Tibial artery (tissue), 4 donors: ENCODE data around the gene SPRR2B.
"Not testable (repeated sequence)": the region's sequence is repeated elsewhere in the genome, so short reads cannot be mapped to it uniquely, and the experiment has no call there.

Source experiments
- DNase-seq, 2 donors: peaks; one replicate each; pipeline ENCODE4 v3.0.0-alpha.2; 2019
- H3K27ac ChIP-seq, 2 donors: fragments of 200-600 bp; sonication (generic) in 1 of 2; 1 replicate in 1 of 2; 2 replicates in 1 of 2; pipeline ENCODE4 v1.5.1; 2018 to 2019; ENCODE audit warnings: mild to moderate bottlenecking in 1 of 2
- H3K27me3 ChIP-seq, 2 donors: fragments of 200-600 bp; sonication (generic) in 1 of 2; one replicate each; pipeline versions ENCODE4 v1.5.1 to v1.6.0; 2016 to 2019
- H3K36me3 ChIP-seq, 3 donors: fragments of 200-600 bp; sonication (generic) in 2 of 3; one replicate each; pipeline ENCODE4 v1.5.1; 2016 to 2019; ENCODE audit warnings: mild to moderate bottlenecking in 2 of 3
- H3K4me1 ChIP-seq, 4 donors: fragments of 200-600 bp; sonication (generic) in 2 of 4; 1 replicate in 3 of 4; 2 replicates in 1 of 4; pipeline ENCODE4 v1.5.1; 2016 to 2019
- H3K4me3 ChIP-seq, 2 donors: fragments of 200-600 bp; sonication (generic) in 1 of 2; 1 replicate in 1 of 2; 2 replicates in 1 of 2; pipeline ENCODE4 v1.5.1; 2018 to 2019; ENCODE audit warnings: mild to moderate bottlenecking in 2 of 2
- H3K9me3 ChIP-seq, 3 donors: fragments of 200-600 bp; sonication (generic) in 1 of 3; one replicate each; pipeline ENCODE4 v1.5.1; 2016 to 2019
- intact Hi-C: fragments of 100-400 bp; cut with DNase I; formaldehyde crosslinking; loops from one replicate; pipeline ENCODE4 v1.15.0; 2023; ENCODE audit warnings: low total_unique reads
- TF ChIP-seq, protein P1 (sequence below), 2 experiments: fragments of 200-600 bp in 1 of 2; fragments of 450-650 bp in 1 of 2; IDR thresholded peaks; one replicate each; pipeline ENCODE4 v1.5.1; 2017 to 2019; ENCODE audit warnings: antibody characterized with exemption in 2 of 2, mild to moderate bottlenecking in 1 of 2, moderate library complexity in 1 of 2

Gene SPRR2B

DNA sequence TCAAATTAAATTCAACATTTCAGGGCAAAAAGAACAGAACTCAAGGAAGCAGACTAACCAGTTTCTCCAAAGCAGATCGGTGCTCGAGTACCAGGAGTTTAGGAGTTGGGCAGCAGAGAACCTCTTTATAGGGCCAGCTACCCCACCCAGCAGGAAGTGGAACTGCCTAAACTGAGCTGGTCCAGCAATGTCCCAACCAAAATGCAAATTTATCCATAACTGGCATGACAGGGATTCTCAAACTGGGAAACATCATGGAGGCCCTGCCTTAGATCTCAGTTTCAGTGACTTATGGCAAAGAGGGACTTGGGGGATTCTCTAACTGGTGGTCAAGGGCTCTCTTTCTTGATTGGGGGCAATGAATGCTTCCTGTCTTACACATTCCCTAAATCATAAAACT, at the start of gene SPRR2B:
Gene SPRR2B (minus strand): TSS at position 101 of the 400 bp plus-strand sequence. CDS start 772 bp downstream, outside the sequence.
- no peak for DNase-seq
- no peaks in the 10 kb centered on the region for H3K9me3 ChIP-seq
- no peak within 1 kb of the TSS for H3K27ac ChIP-seq
- H3K4me1 ChIP-seq = no peaks in the 10 kb centered on the region
- intact Hi-C loops = no loop called here
- TF ChIP-seq, protein P1, sequence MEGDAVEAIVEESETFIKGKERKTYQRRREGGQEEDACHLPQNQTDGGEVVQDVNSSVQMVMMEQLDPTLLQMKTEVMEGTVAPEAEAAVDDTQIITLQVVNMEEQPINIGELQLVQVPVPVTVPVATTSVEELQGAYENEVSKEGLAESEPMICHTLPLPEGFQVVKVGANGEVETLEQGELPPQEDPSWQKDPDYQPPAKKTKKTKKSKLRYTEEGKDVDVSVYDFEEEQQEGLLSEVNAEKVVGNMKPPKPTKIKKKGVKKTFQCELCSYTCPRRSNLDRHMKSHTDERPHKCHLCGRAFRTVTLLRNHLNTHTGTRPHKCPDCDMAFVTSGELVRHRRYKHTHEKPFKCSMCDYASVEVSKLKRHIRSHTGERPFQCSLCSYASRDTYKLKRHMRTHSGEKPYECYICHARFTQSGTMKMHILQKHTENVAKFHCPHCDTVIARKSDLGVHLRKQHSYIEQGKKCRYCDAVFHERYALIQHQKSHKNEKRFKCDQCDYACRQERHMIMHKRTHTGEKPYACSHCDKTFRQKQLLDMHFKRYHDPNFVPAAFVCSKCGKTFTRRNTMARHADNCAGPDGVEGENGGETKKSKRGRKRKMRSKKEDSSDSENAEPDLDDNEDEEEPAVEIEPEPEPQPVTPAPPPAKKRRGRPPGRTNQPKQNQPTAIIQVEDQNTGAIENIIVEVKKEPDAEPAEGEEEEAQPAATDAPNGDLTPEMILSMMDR (IDR thresholded peaks at IDR 0.05) = no peak
- no peak within 1 kb of the TSS for H3K4me3 ChIP-seq
- no peaks in the 10 kb centered on the region for H3K36me3 ChIP-seq
- H3K27me3 ChIP-seq = no peaks in the 10 kb centered on the region

DNA sequence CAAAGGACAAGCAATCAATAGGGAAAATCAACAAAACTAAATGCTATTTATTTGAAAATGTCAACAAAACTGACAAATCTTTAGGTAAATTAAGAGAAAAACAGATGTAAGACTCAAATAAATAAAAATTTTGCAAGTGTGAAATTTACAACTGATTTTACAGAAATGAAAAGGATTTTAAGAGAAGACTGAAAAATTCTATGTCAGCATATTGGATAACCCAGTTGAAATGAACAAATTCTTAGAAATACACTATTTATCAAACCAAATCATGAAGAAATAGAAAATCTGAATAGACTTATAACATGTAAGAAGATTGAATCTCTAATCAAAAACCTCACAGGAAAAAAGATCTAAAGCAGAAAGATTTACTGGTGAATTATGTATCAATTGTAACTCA, 49.5 kb upstream of the SPRR2B start:
- Histone ChIP-seq H3K27ac (no peak overlapping the region), H3K9me3 (no peaks in the 10 kb centered on the region), H3K27me3 (no peaks in the 10 kb centered on the region), H3K4me3 (no peak overlapping the region), H3K36me3 (no peaks in the 10 kb centered on the region), H3K4me1 (no peaks in the 10 kb centered on the region)
- intact Hi-C loops = no loop called here
- no peak for DNase-seq
- TF ChIP-seq, protein P1 (IDR thresholded peaks at IDR 0.05) = no peak

DNA sequence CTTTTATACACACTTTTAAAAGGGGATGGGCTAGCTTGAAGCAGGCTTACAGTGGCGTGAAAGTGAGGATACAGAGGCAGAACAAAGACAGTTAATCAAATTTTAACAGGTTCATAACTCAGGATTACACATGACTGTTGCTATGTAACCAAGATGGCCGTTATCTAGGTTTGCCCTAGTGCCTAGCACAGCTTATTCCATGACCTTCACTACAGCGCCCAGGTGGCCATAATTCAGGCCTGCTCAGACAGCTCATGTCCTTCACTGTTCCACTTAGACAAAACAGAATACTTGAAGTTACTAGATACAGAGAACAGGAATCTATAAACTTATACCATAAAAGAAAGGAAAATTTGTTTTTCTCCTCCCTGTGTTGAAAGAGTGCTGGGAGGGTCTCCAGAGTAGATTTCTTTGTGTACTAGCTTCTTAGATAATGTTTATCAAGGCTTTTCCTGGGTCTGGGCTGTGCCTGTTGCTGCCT, 48.1 kb upstream of the SPRR2B start:
- Histone ChIP-seq H3K27ac (no peak overlapping the region), H3K4me3 (no peak overlapping the region), H3K27me3 (no peaks in the 10 kb centered on the region), H3K4me1 (no peaks in the 10 kb centered on the region), H3K36me3 (no peaks in the 10 kb centered on the region), H3K9me3 (no peaks in the 10 kb centered on the region)
- TF ChIP-seq, protein P1 (IDR thresholded peaks at IDR 0.05) = no peak
- intact Hi-C loops = no loop called here
- DNase-seq = no peak

DNA sequence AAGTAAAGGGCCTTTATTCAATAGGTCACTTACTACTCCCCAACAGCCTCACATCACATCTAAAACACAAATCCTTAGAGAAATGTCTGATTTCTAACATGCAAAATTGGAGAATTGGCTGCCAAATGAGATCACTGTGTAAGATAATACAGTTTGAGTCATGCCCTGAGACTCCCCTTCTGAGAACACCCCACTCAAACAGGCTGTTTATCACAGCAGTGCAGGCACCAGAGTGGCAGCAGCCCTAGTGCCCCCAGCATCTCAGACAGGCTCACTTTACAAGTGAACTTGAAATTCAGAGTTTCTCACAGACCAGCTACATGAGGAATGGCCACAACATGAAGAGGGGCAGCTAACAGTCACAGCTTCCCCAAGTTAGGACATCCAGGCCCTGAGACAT, 43.9 kb upstream of the SPRR2B start:
- DNase-seq, H3K9me3 ChIP-seq, H3K4me1 ChIP-seq, H3K4me3 ChIP-seq, H3K27ac ChIP-seq, H3K36me3 ChIP-seq, H3K27me3 ChIP-seq, intact Hi-C loops: not testable (repeated sequence)

DNA sequence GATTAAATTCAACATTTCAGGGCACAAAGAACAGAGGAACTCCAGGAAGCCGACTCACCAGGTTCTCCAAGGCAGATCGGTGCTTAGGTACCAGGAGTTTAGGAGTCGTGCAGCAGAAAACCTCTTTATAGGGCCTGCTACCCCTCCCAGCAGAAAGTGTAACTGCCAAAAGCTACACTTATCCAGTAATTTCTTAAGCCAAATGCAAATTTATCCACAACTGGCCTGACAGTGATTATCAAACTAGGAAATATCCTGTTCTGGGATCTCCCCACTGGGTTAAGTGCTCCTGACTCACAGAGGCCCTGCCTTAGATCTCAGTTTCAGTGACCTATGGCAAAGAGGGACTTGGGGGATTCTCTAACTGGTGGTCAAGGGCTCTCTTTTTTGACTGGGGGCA, 42.0 kb upstream of the SPRR2B start, which contains the start of gene SPRR2F:
Gene SPRR2F (minus strand): TSS at position 101 of the 400 bp plus-strand sequence. CDS start 783 bp downstream, outside the sequence.
- no peaks in the 10 kb centered on the region for H3K9me3 ChIP-seq
- H3K36me3 ChIP-seq = no peaks in the 10 kb centered on the region
- no peak within 1 kb of the TSS for H3K4me3 ChIP-seq
- intact Hi-C loops = no loop called here
- H3K27ac ChIP-seq = no peak within 1 kb of the TSS
- TF ChIP-seq, protein P1 (IDR thresholded peaks at IDR 0.05) = no peak
- no peak for DNase-seq
- no peaks in the 10 kb centered on the region for H3K27me3 ChIP-seq
- no peaks in the 10 kb centered on the region for H3K4me1 ChIP-seq

DNA sequence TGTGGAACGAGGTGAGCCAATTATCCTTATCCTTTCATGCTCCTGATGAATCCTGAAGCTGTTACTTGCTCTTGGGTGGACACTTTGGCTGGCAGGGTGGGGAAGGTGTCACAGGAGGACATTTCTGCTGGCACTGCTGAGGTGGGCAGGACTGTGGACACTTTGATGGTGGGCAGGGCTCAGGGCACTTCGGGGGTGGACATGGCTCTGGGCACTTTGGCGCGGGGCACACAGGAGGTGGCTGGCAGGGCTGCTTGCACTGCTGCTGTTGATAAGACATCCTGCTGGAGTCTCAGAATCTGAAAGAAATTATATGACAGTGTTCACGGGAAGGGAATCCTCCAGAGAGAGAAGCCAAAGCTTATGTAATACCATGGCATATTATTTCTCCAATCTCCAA, 41.0 kb upstream of the SPRR2B start:
- H3K36me3 ChIP-seq, H3K27ac ChIP-seq, DNase-seq, intact Hi-C loops, H3K4me3 ChIP-seq, H3K9me3 ChIP-seq, H3K4me1 ChIP-seq, H3K27me3 ChIP-seq: not testable (repeated sequence)

DNA sequence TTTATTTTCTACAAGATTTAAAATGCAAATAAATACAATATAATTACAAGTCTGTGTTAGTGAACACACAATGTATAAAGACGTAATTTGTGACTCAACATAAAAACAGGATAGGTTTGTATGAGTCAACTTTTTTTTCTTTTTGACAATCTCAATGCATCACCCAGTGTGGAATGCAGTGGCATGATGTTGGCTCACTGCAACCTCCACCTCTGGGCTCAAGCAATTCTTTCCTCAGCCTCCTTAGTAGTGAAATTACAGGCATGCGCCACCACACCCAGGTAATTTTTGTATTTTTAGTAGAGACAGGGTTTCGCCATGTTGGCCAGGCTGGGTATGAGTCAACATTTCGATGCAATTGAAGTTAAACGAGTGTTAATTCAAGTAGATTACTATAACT, 28.8 kb upstream of the SPRR2B start:
- Histone ChIP-seq H3K36me3 (no peaks in the 10 kb centered on the region), H3K27me3 (no peaks in the 10 kb centered on the region), H3K27ac (no peak overlapping the region), H3K4me3 (no peak overlapping the region), H3K4me1 (no peaks in the 10 kb centered on the region), H3K9me3 (peaks cover 0 to 4% (median 0%) of the 10 kb centered on the region in 3 donors)
- intact Hi-C loops = no loop called here
- no peak for DNase-seq
- TF ChIP-seq, protein P1 (IDR thresholded peaks at IDR 0.05) = no peak
